GM10847 (cell line): Measurements from ENCODE around the gene HPCAL4.

Source experiments
- POLR2A ChIP-seq: IDR thresholded peaks from 2 replicates; pipeline ENCODE4 v1.6.1; 2011; ENCODE audit not compliant: insufficient read length; ENCODE audit errors: extremely low read depth

Gene HPCAL4

GRCh38 chr1:39689635-39690034 is 1.6 kb downstream of the HPCAL4 start:
- TF ChIP-seq POLR2A: no peak

- no peak for TF ChIP-seq POLR2A
Observed at GRCh38 chr1:39689214-39689613, 2.0 kb downstream of the HPCAL4 start.

- TF ChIP-seq POLR2A: no peak
Observed at GRCh38 chr1:39688706-39689105, 2.5 kb downstream of the HPCAL4 start.

GRCh38 chr1:39687243-39687642 is 4.0 kb downstream of the HPCAL4 start:
- TF ChIP-seq POLR2A: no peak

- TF ChIP-seq POLR2A: no peak
Observed at GRCh38 chr1:39685071-39685470, 6.2 kb downstream of the HPCAL4 start.

GRCh38 chr1:39684313-39684664 is 6.9 kb downstream of the HPCAL4 start:
- TF ChIP-seq POLR2A: no peak

GRCh38 chr1:39683591-39684312 is 7.5 kb downstream of the HPCAL4 start:
- no peak for TF ChIP-seq POLR2A

- no peak for TF ChIP-seq POLR2A
Observed at GRCh38 chr1:39681999-39682398, 9.2 kb downstream of the HPCAL4 start.

- TF ChIP-seq POLR2A: no peak
Observed at GRCh38 chr1:39681294-39681693, 9.9 kb downstream of the HPCAL4 start.

- TF ChIP-seq POLR2A: no peak
Observed at GRCh38 chr1:39680751-39681150, 10.5 kb downstream of the HPCAL4 start.

GRCh38 chr1:39679821-39680220 is 11.4 kb downstream of the HPCAL4 start:
- no peak for TF ChIP-seq POLR2A

GRCh38 chr1:39678889-39679288 is 12.3 kb downstream of the HPCAL4 start:
- TF ChIP-seq POLR2A: no peak

GRCh38 chr1:39677645-39678044 is 13.6 kb downstream of the HPCAL4 start:
- no peak for TF ChIP-seq POLR2A

- no peak for TF ChIP-seq POLR2A
Observed at GRCh38 chr1:39676948-39677548, 14.2 kb downstream of the HPCAL4 start.

GRCh38 chr1:39675220-39675619 is 16.0 kb downstream of the HPCAL4 start:
- no peak for TF ChIP-seq POLR2A

GRCh38 chr1:39673215-39673614 is 18.0 kb downstream of the HPCAL4 start:
- TF ChIP-seq POLR2A: no peak

GRCh38 chr1:39672551-39672947 is 18.7 kb downstream of the HPCAL4 start:
- TF ChIP-seq POLR2A: no peak
